GM12878 (cell line): Measurements from ENCODE around the gene ZC3H7B. TPM values are rescaled to one million over a fixed set of nuclear protein-coding genes. Genes with fewer than 3 reads are reported as not detected.
A peak's percentile ranks its signal among the peaks of the same experiment; 100 is the strongest.

Experiments
- ATF2 ChIP-seq: IDR thresholded peaks from 2 replicates; pipeline ENCODE4 v1.6.1; 2012; ENCODE audit warnings: low read length, inconsistent platforms
- BCL11A ChIP-seq: IDR thresholded peaks from 2 replicates; pipeline ENCODE4 v1.6.1; 2011; ENCODE audit warnings: low read depth, low read length
- BHLHE40 ChIP-seq, 2 experiments: fragments of 450-650 bp in 1 of 2; IDR thresholded peaks; 2 replicates each; pipeline ENCODE4 v1.6.1; 2011 to 2017; ENCODE audit warnings: low read depth in 2 of 2, borderline replicate concordance in 1 of 2, improper control_type of control experiment in 1 of 2, low read length in 1 of 2, mild to moderate bottlenecking in 1 of 2
- CBX3 ChIP-seq: fragments of 200-600 bp; sonication (generic); IDR thresholded peaks from 2 replicates; pipeline ENCODE4 v1.6.1; 2016; ENCODE audit warnings: low read depth, borderline replicate concordance
- CBX5 ChIP-seq: sonication (generic); IDR thresholded peaks from 2 replicates; pipeline ENCODE4 v1.6.1; 2016; ENCODE audit warnings: low read depth, moderate library complexity, mild to moderate bottlenecking, inconsistent platforms
- CHD1 ChIP-seq: IDR thresholded peaks from 2 replicates; pipeline ENCODE4 v1.6.1; 2012; ENCODE audit warnings: low read depth, low read length, improper control_type of control experiment
- CHD4 ChIP-seq: fragments of 200-600 bp; sonication (generic); IDR thresholded peaks from 2 replicates; pipeline ENCODE4 v1.6.1; 2016; ENCODE audit warnings: mild to moderate bottlenecking
- JUND ChIP-seq: IDR thresholded peaks from 2 replicates; pipeline ENCODE4 v1.6.1; 2012; ENCODE audit warnings: low read depth, mild to moderate bottlenecking, low read length, improper control_type of control experiment, moderate library complexity
- KDM1A ChIP-seq: fragments of 200-600 bp; sonication (generic); IDR thresholded peaks from 2 replicates; pipeline ENCODE4 v1.6.1; 2016; ENCODE audit warnings: borderline replicate concordance
- MTA2 ChIP-seq: fragments of 450-650 bp; IDR thresholded peaks from 2 replicates; pipeline ENCODE4 v1.6.1; 2016; ENCODE audit warnings: low read depth, mild to moderate bottlenecking, moderate library complexity
- MXI1 ChIP-seq: fragments of 150-350 bp; IDR thresholded peaks from 2 replicates; pipeline ENCODE4 v1.6.1; 2011; ENCODE audit warnings: low read depth, mild to moderate bottlenecking, inconsistent platforms, low read length, improper control_type of control experiment
- NBN ChIP-seq: fragments of 450-650 bp; IDR thresholded peaks from 2 replicates; pipeline ENCODE4 v1.6.1; 2016
- NFXL1 ChIP-seq: fragments of 450-650 bp; IDR thresholded peaks from 2 replicates; pipeline ENCODE4 v1.6.1; 2017; ENCODE audit warnings: antibody characterized with exemption, mild to moderate bottlenecking, borderline replicate concordance
- NR2C2 ChIP-seq: IDR thresholded peaks from 2 replicates; pipeline ENCODE4 v1.6.1; 2011; ENCODE audit warnings: borderline replicate concordance, low read depth; ENCODE audit not compliant: control insufficient read depth, insufficient read length
- PML ChIP-seq: IDR thresholded peaks from 2 replicates; pipeline ENCODE4 v1.6.1; 2012; ENCODE audit warnings: low read length, inconsistent platforms
- SIX5 ChIP-seq: IDR thresholded peaks from 2 replicates; pipeline ENCODE4 v1.6.1; 2011; ENCODE audit warnings: mild to moderate bottlenecking, low read depth, low read length, moderate library complexity; ENCODE audit not compliant: severe bottlenecking
- TCF12 ChIP-seq: IDR thresholded peaks from 2 replicates; pipeline ENCODE4 v1.6.1; 2011; ENCODE audit warnings: low read depth, mild to moderate bottlenecking, low read length
- TCF3 ChIP-seq: IDR thresholded peaks from 2 replicates; pipeline ENCODE4 v1.6.1; 2012; ENCODE audit warnings: low read depth, mild to moderate bottlenecking, low read length, borderline replicate concordance; ENCODE audit not compliant: insufficient read depth
- TCF7 ChIP-seq: IDR thresholded peaks from 2 replicates; pipeline ENCODE4 v1.6.1; 2014; ENCODE audit warnings: antibody characterized with exemption, borderline replicate concordance
- ZNF207 ChIP-seq: fragments of 450-650 bp; IDR thresholded peaks from 2 replicates; pipeline ENCODE4 v1.6.1; 2014; ENCODE audit warnings: antibody characterized with exemption, mild to moderate bottlenecking, borderline replicate concordance
- ZSCAN29 ChIP-seq: fragments of 450-650 bp; IDR thresholded peaks from 2 replicates; pipeline ENCODE4 v1.6.1; 2017; ENCODE audit warnings: mild to moderate bottlenecking, moderate library complexity
- ZZZ3 ChIP-seq: IDR thresholded peaks from 2 replicates; pipeline ENCODE4 v1.6.1; 2011; ENCODE audit warnings: low read depth; ENCODE audit not compliant: control insufficient read depth, insufficient read length
- polyA plus RNA-seq, 11 experiments: library from polyadenylated mRNA; depleted of rRNA in 4 of 11; unstranded in 6 of 11; stranded (reverse) in 5 of 11; fragments of >200 nt; fragmentation: Nextera tagmentation in 4 of 11; fragmentation: Illumina TruSeq in 1 of 11; extraction: Ambion mirVana in 4 of 11; extraction: Trizol in 1 of 11; gene quantifications; 1 replicate in 1 of 11; 2 replicates in 10 of 11; pipeline versions ENCODE4 v1.2.1 to v1.2.3, GENCODE V29; 2011 to 2016; ENCODE audit warnings: inconsistent platforms in 2 of 11, missing spikeins in 2 of 11, low read depth in 1 of 11
- total RNA-seq, 4 experiments: library from RNA; depleted of rRNA in 3 of 4; stranded (reverse); fragments of >200 nt in 3 of 4; fragmentation: Illumina TruSeq in 1 of 4; extraction: Trizol in 1 of 4; gene quantifications; 2 replicates each; pipeline versions ENCODE4 v1.2.1 to v1.2.3, GENCODE V29; 2013 to 2021
- TF ChIP-seq, protein P1 (sequence below): IDR thresholded peaks from 2 replicates; pipeline ENCODE4 v1.6.1; 2012; ENCODE audit warnings: mild to moderate bottlenecking, low read depth, low read length
- TF ChIP-seq, protein P2 (sequence below): fragments of 450-650 bp; IDR thresholded peaks from 2 replicates; pipeline ENCODE4 v1.6.1; 2018; ENCODE audit warnings: mild to moderate bottlenecking, low read depth, moderate library complexity; ENCODE audit not compliant: partially characterized antibody

ZC3H7B gene
- total and polyA plus RNA-seq, 10 of the 15 experiments (the other 5 are each of a cell fraction or from before 2014, with no cell fraction given) = 0.26 to 52.3 (median 22.4) TPM

DNA sequence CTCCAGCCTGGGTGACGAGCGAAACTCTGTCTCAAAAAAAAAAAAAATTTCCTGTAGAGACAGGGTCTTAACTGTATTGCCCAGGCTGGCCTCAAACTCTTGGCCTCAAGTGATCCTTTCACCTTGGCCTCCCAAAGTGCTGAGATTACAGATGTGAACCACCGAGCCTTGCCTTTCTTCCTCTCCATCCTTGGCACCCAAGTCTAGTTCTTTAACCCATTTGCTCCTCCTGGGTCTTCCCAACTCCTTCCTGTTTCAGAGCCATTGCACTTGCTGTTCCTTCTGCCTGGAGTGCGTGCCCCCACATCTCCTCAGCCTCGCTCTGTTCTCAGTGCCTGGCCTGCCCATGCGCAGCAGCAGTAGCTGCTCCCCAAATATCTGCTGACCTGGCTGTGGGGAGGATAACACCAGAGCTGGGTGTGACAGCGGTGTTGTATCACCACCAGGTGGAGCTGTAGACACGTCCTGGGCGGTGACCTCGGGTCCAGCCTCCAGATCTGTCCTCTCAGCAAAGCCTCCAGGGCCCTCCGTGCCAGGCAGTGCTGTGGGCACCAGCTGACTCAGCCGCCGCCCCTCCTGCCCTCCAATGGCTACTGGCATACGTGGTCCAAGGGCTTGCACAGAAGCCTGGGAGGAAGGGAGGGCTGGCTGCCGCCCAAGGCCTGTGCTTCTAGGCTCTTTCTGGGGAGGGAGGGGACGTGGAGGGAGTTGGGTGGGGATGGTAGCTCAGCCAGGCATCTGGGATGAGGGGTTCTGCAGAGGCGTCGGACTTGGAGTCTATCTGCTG lies 102.4 kb downstream of the ZC3H7B start (continued):
- TF ChIP-seq, protein P1, sequence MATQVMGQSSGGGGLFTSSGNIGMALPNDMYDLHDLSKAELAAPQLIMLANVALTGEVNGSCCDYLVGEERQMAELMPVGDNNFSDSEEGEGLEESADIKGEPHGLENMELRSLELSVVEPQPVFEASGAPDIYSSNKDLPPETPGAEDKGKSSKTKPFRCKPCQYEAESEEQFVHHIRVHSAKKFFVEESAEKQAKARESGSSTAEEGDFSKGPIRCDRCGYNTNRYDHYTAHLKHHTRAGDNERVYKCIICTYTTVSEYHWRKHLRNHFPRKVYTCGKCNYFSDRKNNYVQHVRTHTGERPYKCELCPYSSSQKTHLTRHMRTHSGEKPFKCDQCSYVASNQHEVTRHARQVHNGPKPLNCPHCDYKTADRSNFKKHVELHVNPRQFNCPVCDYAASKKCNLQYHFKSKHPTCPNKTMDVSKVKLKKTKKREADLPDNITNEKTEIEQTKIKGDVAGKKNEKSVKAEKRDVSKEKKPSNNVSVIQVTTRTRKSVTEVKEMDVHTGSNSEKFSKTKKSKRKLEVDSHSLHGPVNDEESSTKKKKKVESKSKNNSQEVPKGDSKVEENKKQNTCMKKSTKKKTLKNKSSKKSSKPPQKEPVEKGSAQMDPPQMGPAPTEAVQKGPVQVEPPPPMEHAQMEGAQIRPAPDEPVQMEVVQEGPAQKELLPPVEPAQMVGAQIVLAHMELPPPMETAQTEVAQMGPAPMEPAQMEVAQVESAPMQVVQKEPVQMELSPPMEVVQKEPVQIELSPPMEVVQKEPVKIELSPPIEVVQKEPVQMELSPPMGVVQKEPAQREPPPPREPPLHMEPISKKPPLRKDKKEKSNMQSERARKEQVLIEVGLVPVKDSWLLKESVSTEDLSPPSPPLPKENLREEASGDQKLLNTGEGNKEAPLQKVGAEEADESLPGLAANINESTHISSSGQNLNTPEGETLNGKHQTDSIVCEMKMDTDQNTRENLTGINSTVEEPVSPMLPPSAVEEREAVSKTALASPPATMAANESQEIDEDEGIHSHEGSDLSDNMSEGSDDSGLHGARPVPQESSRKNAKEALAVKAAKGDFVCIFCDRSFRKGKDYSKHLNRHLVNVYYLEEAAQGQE = no peak
- TF ChIP-seq CHD1 = no peak
- TF ChIP-seq NFXL1 = no peak
- no peak for TF ChIP-seq BCL11A
- TF ChIP-seq JUND = no peak
- TF ChIP-seq MTA2 = no peak
- TF ChIP-seq KDM1A = no peak
- no peak for TF ChIP-seq SIX5
- no peak for TF ChIP-seq MXI1
- TF ChIP-seq ZZZ3 = no peak
- TF ChIP-seq BHLHE40 (IDR thresholded peaks at IDR 0.05; ENCODE audit: borderline replicate concordance in 1 of 2, low read depth in 2 of 2, low read length in 1 of 2) = peak; percentile 33 to 49; a peak in 2 of 4 replicates
- TF ChIP-seq ATF2 = no peak
- TF ChIP-seq ZNF207 = no peak
- TF ChIP-seq NR2C2 = no peak
- no peak for TF ChIP-seq ZSCAN29
- peak; percentile 50; the same call in 1 of the 2 replicates for TF ChIP-seq NBN
- TF ChIP-seq TCF7 = no peak
- TF ChIP-seq CBX3 = no peak
- no peak for TF ChIP-seq PML
- TF ChIP-seq, protein P2, sequence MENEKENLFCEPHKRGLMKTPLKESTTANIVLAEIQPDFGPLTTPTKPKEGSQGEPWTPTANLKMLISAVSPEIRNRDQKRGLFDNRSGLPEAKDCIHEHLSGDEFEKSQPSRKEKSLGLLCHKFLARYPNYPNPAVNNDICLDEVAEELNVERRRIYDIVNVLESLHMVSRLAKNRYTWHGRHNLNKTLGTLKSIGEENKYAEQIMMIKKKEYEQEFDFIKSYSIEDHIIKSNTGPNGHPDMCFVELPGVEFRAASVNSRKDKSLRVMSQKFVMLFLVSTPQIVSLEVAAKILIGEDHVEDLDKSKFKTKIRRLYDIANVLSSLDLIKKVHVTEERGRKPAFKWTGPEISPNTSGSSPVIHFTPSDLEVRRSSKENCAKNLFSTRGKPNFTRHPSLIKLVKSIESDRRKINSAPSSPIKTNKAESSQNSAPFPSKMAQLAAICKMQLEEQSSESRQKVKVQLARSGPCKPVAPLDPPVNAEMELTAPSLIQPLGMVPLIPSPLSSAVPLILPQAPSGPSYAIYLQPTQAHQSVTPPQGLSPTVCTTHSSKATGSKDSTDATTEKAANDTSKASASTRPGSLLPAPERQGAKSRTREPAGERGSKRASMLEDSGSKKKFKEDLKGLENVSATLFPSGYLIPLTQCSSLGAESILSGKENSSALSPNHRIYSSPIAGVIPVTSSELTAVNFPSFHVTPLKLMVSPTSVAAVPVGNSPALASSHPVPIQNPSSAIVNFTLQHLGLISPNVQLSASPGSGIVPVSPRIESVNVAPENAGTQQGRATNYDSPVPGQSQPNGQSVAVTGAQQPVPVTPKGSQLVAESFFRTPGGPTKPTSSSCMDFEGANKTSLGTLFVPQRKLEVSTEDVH = no peak
- TF ChIP-seq TCF3 = no peak
- no peak for TF ChIP-seq CBX5
- TF ChIP-seq TCF12 = no peak
- no peak for TF ChIP-seq CHD4
